Mesenteric fat pad (tissue), 1 donor: ENCODE results near the gene TPP2. TPM values are rescaled to one million over a fixed set of nuclear protein-coding genes. Genes with fewer than 3 reads are reported as not detected.

ENCODE experiments used
- DNase-seq: peaks from one replicate; pipeline ENCODE4 v3.0.0-alpha.2; 2020; ENCODE audit warnings: low spot score
- total RNA-seq: library from RNA; stranded (reverse); fragmentation: NEBNext Ultra II Directional; extraction: Animal tissue kit (Norgen Biotek cat#: 25700); gene quantifications from one replicate; pipeline ENCODE4 v1.2.1, GENCODE V29; 2021
- donor health status: DM: yes; HTN: yes; CAD: no.

The TPP2 gene
- total RNA-seq, 1 donor from 2014 or later: 36.5 TPM

- DNase-seq: no peak
Observed at GRCh38 chr13:102651892-102652291, 55.1 kb downstream of the TPP2 start.

GRCh38 chr13:102654756-102655155, 58.0 kb downstream of the TPP2 start:
- no peak for DNase-seq

- no peak for DNase-seq
Observed at GRCh38 chr13:102657630-102658029, 60.8 kb downstream of the TPP2 start.

- no peak for DNase-seq
Observed at GRCh38 chr13:102658660-102659059, 61.9 kb downstream of the TPP2 start.

GRCh38 chr13:102659168-102659713, 62.5 kb downstream of the TPP2 start:
- DNase-seq: no peak

GRCh38 chr13:102667023-102667422, 70.2 kb downstream of the TPP2 start:
- no peak for DNase-seq

- no peak for DNase-seq
Observed at GRCh38 chr13:102667911-102668310, 71.1 kb downstream of the TPP2 start.

- no peak for DNase-seq
Observed at GRCh38 chr13:102670130-102670529, 73.3 kb downstream of the TPP2 start.

GRCh38 chr13:102675115-102675514, 78.3 kb downstream of the TPP2 start:
- no peak for DNase-seq

GRCh38 chr13:102677122-102677521, 80.3 kb downstream of the TPP2 start:
- no peak for DNase-seq

GRCh38 chr13:102678339-102679107, 81.7 kb downstream of the TPP2 start:
- DNase-seq: no peak

- no peak for DNase-seq
Observed at GRCh38 chr13:102679449-102680132, 82.8 kb downstream of the TPP2 start.

- DNase-seq: no peak
Observed at GRCh38 chr13:102680133-102680717, 83.4 kb downstream of the TPP2 start.

GRCh38 chr13:102680842-102681740, 84.3 kb downstream of the TPP2 start:
- DNase-seq: no peak

- no peak for DNase-seq
Observed at GRCh38 chr13:102682211-102682610, 85.4 kb downstream of the TPP2 start.

GRCh38 chr13:102682727-102683126, 85.9 kb downstream of the TPP2 start:
- DNase-seq: no peak

GRCh38 chr13:102683637-102684036, 86.9 kb downstream of the TPP2 start:
- DNase-seq: no peak

- DNase-seq: no peak
Observed at GRCh38 chr13:102686024-102686423, 89.2 kb downstream of the TPP2 start.

GRCh38 chr13:102687520-102687919, 90.7 kb downstream of the TPP2 start:
- DNase-seq: no peak

- no peak for DNase-seq
Observed at GRCh38 chr13:102688306-102688973, 91.7 kb downstream of the TPP2 start.

GRCh38 chr13:102690883-102691282, 94.1 kb downstream of the TPP2 start:
- DNase-seq: no peak
